ENCODE results near the gene SPAG5. TPM values are rescaled to one million over a fixed set of nuclear protein-coding genes. Genes with fewer than 3 reads are reported as not detected.

The SPAG5 gene
- total and polyA plus RNA-seq, 2 experiments from 2014 or later = 99.6 to 104 TPM

DNA sequence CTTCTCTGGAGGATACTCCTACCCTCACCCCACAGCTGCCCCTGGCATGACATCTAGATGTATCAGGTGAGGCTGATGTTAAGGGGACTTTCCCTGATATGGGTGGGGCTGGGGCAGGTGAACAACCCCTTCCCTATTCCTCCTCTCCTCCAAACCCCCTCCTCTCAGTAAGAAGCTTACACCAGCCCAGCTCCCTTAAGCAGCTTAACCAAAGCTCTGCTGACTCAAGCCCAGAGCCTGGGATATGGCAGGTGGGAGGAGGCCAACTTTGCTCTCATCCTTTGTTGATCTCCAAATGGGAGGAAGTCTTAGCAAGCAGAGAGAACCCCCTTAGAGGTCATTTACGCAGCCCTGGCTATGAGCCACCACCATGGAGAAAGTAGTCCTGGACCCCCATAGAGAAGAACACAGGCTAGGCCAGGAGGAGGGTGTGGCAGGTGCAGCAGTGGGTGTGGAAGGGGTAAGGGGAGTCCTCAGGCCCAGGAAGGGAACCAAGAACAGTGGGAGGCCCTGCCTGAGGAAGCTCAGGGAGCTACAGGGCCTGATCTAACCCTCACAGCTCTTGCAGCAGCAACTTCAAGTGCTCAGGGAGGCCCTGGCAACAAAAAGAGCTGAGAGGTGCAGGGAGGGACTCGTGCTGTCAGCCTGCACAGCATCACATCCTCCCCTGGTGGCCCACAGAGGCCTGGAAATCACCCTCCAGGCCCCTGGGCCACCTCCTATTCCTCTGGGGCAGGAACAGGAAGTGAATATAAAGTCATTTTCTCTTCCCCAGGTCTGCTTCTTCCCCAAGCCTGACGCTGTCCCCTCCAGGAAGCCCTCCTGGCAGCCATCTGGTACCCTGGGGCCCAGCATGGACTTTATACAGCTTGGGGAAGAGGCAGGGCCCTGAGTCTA is 49.3 kb downstream of the SPAG5 start (continued):
- TF ChIP-seq, protein P1, sequence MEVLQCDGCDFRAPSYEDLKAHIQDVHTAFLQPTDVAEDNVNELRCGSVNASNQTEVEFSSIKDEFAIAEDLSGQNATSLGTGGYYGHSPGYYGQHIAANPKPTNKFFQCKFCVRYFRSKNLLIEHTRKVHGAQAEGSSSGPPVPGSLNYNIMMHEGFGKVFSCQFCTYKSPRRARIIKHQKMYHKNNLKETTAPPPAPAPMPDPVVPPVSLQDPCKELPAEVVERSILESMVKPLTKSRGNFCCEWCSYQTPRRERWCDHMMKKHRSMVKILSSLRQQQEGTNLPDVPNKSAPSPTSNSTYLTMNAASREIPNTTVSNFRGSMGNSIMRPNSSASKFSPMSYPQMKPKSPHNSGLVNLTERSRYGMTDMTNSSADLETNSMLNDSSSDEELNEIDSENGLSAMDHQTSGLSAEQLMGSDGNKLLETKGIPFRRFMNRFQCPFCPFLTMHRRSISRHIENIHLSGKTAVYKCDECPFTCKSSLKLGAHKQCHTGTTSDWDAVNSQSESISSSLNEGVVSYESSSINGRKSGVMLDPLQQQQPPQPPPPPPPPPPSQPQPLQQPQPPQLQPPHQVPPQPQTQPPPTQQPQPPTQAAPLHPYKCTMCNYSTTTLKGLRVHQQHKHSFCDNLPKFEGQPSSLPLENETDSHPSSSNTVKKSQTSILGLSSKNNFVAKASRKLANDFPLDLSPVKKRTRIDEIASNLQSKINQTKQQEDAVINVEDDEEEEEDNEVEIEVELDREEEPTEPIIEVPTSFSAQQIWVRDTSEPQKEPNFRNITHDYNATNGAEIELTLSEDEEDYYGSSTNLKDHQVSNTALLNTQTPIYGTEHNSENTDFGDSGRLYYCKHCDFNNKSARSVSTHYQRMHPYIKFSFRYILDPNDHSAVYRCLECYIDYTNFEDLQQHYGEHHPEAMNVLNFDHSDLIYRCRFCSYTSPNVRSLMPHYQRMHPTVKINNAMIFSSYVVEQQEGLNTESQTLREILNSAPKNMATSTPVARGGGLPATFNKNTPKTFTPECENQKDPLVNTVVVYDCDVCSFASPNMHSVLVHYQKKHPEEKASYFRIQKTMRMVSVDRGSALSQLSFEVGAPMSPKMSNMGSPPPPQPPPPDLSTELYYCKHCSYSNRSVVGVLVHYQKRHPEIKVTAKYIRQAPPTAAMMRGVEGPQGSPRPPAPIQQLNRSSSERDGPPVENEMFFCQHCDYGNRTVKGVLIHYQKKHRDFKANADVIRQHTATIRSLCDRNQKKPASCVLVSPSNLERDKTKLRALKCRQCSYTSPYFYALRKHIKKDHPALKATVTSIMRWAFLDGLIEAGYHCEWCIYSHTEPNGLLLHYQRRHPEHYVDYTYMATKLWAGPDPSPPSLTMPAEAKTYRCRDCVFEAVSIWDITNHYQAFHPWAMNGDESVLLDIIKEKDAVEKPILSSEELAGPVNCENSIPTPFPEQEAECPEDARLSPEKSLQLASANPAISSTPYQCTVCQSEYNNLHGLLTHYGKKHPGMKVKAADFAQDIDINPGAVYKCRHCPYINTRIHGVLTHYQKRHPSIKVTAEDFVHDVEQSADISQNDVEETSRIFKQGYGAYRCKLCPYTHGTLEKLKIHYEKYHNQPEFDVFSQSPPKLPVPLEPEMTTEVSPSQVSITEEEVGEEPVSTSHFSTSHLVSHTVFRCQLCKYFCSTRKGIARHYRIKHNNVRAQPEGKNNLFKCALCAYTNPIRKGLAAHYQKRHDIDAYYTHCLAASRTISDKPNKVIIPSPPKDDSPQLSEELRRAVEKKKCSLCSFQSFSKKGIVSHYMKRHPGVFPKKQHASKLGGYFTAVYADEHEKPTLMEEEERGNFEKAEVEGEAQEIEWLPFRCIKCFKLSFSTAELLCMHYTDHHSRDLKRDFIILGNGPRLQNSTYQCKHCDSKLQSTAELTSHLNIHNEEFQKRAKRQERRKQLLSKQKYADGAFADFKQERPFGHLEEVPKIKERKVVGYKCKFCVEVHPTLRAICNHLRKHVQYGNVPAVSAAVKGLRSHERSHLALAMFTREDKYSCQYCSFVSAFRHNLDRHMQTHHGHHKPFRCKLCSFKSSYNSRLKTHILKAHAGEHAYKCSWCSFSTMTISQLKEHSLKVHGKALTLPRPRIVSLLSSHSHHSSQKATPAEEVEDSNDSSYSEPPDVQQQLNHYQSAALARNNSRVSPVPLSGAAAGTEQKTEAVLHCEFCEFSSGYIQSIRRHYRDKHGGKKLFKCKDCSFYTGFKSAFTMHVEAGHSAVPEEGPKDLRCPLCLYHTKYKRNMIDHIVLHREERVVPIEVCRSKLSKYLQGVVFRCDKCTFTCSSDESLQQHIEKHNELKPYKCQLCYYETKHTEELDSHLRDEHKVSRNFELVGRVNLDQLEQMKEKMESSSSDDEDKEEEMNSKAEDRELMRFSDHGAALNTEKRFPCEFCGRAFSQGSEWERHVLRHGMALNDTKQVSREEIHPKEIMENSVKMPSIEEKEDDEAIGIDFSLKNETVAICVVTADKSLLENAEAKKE (CRISPR knock-in tag; IDR thresholded peaks at IDR 0.05) = no peak
- TF ChIP-seq STAT1 (IDR thresholded peaks at IDR 0.05; ENCODE audit: unreplicated experiment) = no peak
- TF ChIP-seq, protein P2, sequence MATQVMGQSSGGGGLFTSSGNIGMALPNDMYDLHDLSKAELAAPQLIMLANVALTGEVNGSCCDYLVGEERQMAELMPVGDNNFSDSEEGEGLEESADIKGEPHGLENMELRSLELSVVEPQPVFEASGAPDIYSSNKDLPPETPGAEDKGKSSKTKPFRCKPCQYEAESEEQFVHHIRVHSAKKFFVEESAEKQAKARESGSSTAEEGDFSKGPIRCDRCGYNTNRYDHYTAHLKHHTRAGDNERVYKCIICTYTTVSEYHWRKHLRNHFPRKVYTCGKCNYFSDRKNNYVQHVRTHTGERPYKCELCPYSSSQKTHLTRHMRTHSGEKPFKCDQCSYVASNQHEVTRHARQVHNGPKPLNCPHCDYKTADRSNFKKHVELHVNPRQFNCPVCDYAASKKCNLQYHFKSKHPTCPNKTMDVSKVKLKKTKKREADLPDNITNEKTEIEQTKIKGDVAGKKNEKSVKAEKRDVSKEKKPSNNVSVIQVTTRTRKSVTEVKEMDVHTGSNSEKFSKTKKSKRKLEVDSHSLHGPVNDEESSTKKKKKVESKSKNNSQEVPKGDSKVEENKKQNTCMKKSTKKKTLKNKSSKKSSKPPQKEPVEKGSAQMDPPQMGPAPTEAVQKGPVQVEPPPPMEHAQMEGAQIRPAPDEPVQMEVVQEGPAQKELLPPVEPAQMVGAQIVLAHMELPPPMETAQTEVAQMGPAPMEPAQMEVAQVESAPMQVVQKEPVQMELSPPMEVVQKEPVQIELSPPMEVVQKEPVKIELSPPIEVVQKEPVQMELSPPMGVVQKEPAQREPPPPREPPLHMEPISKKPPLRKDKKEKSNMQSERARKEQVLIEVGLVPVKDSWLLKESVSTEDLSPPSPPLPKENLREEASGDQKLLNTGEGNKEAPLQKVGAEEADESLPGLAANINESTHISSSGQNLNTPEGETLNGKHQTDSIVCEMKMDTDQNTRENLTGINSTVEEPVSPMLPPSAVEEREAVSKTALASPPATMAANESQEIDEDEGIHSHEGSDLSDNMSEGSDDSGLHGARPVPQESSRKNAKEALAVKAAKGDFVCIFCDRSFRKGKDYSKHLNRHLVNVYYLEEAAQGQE (IDR thresholded peaks at IDR 0.05; ENCODE audit: unreplicated experiment) = no peak
- TF ChIP-seq CREB1 (CRISPR knock-in tag; IDR thresholded peaks at IDR 0.05; ENCODE audit: low read depth) = no peak
- no peak for TF ChIP-seq ZNF331 (CRISPR knock-in tag; IDR thresholded peaks at IDR 0.05; ENCODE audit: low read depth)
- TF ChIP-seq EZH2 (IDR thresholded peaks at IDR 0.05; ENCODE audit: low read depth, unreplicated experiment) = no peak

Data from GM23338 (cell line).